GM13976 (cell line): Measurements from ENCODE around the gene TPSB2.
"Not testable (repeated sequence)": the region's sequence is repeated elsewhere in the genome, so short reads cannot be mapped to it uniquely, and the experiment has no call there.

Source experiments
- DNase-seq: peaks from one replicate; pipeline ENCODE4 v3.0.0; 2012; ENCODE audit warnings: low spot score
- in situ Hi-C: fragments of 300-500 bp; cut with MboI; formaldehyde crosslinking; loops from one replicate; pipeline ENCODE4 v1.12.0; 2022; ENCODE audit warnings: low sequenced_read_pairs, mixed read lengths, inconsistent platforms; ENCODE audit not compliant: unreplicated experiment
- TF ChIP-seq, protein P1 (sequence below): IDR thresholded peaks from 2 replicates; pipeline ENCODE4 v1.5.1; 2012; ENCODE audit warnings: borderline replicate concordance, mild to moderate bottlenecking; ENCODE audit not compliant: insufficient read depth; ENCODE audit errors: extremely low read depth, missing control alignments, control extremely low read depth

The TPSB2 gene

DNA sequence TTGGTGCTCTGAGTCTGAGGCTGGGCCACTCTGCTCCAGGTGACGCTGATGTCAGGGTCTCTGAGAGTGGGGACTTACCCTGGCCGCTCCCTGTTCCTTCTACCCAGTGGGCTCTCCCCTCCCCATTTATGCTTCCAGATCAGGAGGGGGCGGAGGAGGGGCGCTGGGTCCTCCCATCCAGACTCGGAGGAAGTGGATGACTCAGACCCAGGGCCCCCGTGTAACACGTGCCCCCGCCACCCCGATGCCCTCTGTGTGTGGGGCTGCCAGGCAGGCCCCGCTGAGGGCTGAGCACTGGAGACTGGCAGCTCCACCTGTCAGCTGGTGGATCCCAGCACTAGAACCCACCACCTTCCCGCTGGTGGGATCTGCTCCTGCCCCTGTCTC lies at the start of gene TPSB2:
Gene TPSB2, minus strand, starts transcription at position 101 of the 387 bp plus-strand sequence. CDS start 233 bp downstream, outside the sequence.
- in situ Hi-C loops, DNase-seq: not testable (repeated sequence)

DNA sequence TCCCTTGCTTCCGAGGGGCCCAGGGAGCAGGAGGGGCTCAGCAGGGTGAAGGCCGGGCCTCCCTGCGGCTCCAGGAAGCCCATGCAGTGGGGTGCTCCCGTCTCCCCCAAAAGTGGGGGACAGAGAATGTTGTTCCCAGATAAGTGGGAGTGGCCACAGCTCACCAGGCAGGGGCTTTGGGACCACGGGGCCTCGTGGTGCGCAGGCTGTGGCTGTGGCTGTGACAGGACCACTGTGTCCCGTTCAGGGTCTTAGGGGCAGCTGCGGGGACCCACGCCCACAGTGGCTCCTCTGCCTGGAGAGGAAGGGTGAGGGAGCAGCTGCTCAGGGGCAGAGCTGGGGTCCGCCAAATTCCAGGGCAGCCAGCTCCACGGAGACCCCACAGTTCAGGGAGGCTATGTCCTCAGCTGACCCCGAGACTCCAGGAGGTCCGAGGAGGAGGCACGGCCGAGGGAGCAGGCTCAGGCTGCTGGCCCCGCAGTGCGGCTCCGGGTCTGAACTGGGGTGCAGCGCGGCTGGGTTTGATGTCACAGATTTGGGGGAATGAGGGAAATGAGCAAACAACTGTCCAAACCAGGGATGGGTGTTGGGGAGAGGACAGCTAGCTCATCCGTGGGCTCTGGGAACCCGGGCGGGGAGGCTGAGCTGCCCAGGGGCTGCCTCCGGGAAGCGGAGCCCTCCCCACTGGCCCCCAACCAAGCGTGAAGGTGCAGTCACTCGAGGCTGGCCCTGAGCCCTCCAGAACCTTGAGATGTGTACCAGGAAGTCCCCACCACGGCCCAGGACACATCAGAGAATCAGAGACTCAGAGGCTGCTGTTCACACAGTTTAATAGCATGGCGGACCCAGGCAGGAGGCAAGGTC lies 49.3 kb upstream of the TPSB2 start:
- no peak for DNase-seq
- in situ Hi-C loops = no loop called here
- TF ChIP-seq, protein P1, sequence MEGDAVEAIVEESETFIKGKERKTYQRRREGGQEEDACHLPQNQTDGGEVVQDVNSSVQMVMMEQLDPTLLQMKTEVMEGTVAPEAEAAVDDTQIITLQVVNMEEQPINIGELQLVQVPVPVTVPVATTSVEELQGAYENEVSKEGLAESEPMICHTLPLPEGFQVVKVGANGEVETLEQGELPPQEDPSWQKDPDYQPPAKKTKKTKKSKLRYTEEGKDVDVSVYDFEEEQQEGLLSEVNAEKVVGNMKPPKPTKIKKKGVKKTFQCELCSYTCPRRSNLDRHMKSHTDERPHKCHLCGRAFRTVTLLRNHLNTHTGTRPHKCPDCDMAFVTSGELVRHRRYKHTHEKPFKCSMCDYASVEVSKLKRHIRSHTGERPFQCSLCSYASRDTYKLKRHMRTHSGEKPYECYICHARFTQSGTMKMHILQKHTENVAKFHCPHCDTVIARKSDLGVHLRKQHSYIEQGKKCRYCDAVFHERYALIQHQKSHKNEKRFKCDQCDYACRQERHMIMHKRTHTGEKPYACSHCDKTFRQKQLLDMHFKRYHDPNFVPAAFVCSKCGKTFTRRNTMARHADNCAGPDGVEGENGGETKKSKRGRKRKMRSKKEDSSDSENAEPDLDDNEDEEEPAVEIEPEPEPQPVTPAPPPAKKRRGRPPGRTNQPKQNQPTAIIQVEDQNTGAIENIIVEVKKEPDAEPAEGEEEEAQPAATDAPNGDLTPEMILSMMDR = no peak

DNA sequence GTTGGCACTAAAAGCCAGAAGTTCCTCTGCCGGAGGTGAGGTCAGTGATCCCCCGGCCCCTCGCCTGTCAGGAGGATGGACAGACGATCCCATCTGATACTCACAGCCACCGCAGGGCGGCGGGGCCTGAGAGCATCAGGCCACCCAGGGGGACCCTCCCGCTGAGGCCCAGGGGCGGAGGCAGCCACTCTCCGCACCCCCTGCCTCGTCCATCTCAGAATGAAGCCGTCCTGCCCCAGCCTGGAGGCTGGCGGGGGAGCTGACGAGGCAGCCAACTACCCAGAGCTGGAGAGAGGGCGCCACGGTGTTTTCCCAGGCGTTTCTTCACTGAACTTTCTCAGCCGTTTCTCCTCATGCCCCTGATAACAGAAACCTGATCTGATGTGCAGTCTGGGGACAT lies 48.5 kb upstream of the TPSB2 start:
- no peak for DNase-seq
- TF ChIP-seq, protein P1 = no peak
- in situ Hi-C loops = no loop called here

GRCh38 chr16:1277617-1278282 lies 47.8 kb upstream of the TPSB2 start:
- no peak for DNase-seq
- TF ChIP-seq, protein P1 = no peak
- in situ Hi-C loops = no loop called here

GRCh38 chr16:1277151-1277598 lies 47.2 kb upstream of the TPSB2 start:
- in situ Hi-C loops = no loop called here
- DNase-seq = no peak
- TF ChIP-seq, protein P1 = no peak

DNA sequence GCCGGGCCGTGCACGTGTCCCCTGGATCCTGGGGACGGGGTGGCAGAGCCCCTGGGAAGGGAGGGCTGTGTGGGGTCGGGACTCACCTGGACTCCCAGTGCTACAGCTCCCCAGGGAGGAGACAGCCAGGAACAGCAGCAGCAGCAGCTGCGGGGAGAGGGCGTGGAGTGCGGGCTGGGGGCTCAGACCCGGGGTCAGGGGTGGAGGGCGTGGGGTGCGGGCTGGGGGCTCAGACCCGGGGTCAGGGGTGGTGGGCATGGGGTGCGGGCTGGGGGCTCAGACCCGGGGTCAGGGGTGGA lies 46.5 kb upstream of the TPSB2 start:
- TF ChIP-seq, protein P1 = no peak
- in situ Hi-C loops = no loop called here
- DNase-seq = no peak
